MM.1S (cell line): Measurements from ENCODE around the gene CACHD1.
A peak's percentile ranks its signal among the peaks of the same experiment; 100 is the strongest.

Experiments used
- CTCF ChIP-seq: fragments of 300-600 bp; sonication (generic); IDR thresholded peaks from 2 replicates; pipeline ENCODE4 v1.5.1; 2016; ENCODE audit warnings: antibody characterized with exemption, low read length, mixed read lengths
- EZH2 ChIP-seq: fragments of 300-600 bp; sonication (generic); optimal IDR thresholded peaks from 2 replicates; pipeline ENCODE3; 2017; ENCODE audit warnings: low read depth, mild to moderate bottlenecking, antibody characterized with exemption, low read length, mixed read lengths
- EZH2phosphoT487 ChIP-seq: fragments of 300-600 bp; sonication (generic); IDR thresholded peaks from 2 replicates; pipeline ENCODE4 v1.6.1; 2018; ENCODE audit warnings: antibody characterized with exemption, low read length

- peak; percentile 83 for TF ChIP-seq CTCF
- no peak for TF ChIP-seq EZH2
- TF ChIP-seq EZH2phosphoT487: no peak
Observed at GRCh38 chr1:64686828-64687724, 217.1 kb downstream of the CACHD1 start.
